HG03095 (cell line): ENCODE data around the gene ZNF20.

ENCODE experiments used
- ATAC-seq: cut with Tn5 transposase; IDR thresholded peaks from one replicate; pipeline ENCODE4 v1.9.1; 2021; ENCODE audit warnings: moderate library complexity; ENCODE audit not compliant: unreplicated experiment

ZNF20 gene

GRCh38 chr19:12139885-12140544 lies at the start of gene ZNF20:
TSS of gene ZNF20 (minus strand) at chr19:12140350. CDS start at chr19:12140182, 168 bp downstream.
- ATAC-seq: peak; percentile 83

- ATAC-seq: no peak
These were observed 47.5 kb upstream of the ZNF20 start for GRCh38 chr19:12187625-12188024.

GRCh38 chr19:12180377-12180776 lies 40.2 kb upstream of the ZNF20 start:
- ATAC-seq: no peak

- no peak for ATAC-seq
These were observed 26.5 kb upstream of the ZNF20 start for GRCh38 chr19:12166626-12167025.

- ATAC-seq: no peak
These were observed 23.7 kb upstream of the ZNF20 start for GRCh38 chr19:12163826-12164225.

GRCh38 chr19:12162882-12163806 lies 23.0 kb upstream of the ZNF20 start, which contains the start of gene ZNF136:
TSS of gene ZNF136 (plus strand) at chr19:12163096. CDS start at chr19:12163204, 108 bp downstream.
- peak; percentile 89 for ATAC-seq

- ATAC-seq: no peak
These were observed 22.3 kb upstream of the ZNF20 start for GRCh38 chr19:12162513-12162881.

GRCh38 chr19:12159773-12160414 lies 19.7 kb upstream of the ZNF20 start:
- ATAC-seq: no peak

GRCh38 chr19:12156223-12157058 lies 16.3 kb upstream of the ZNF20 start, which contains the start of gene ZNF625:
TSS of gene ZNF625 (minus strand) at chr19:12156734. CDS start at chr19:12156558, 176 bp downstream.
- no peak for ATAC-seq

- ATAC-seq: no peak
These were observed 15.2 kb upstream of the ZNF20 start for GRCh38 chr19:12155324-12155860.

- ATAC-seq: no peak
These were observed 5.2 kb upstream of the ZNF20 start for GRCh38 chr19:12145348-12145747.

GRCh38 chr19:12141405-12141736 lies 1.2 kb upstream of the ZNF20 start:
- no peak for ATAC-seq

GRCh38 chr19:12140545-12141404 lies 625 bp upstream of the ZNF20 start:
- ATAC-seq: peak; percentile 43

GRCh38 chr19:12139269-12139668 lies 881 bp downstream of the ZNF20 start:
- ATAC-seq: no peak

GRCh38 chr19:12137221-12137940 lies 2.8 kb downstream of the ZNF20 start:
- no peak for ATAC-seq

GRCh38 chr19:12133069-12133468 lies 7.1 kb downstream of the ZNF20 start:
- ATAC-seq: no peak

- no peak for ATAC-seq
These were observed 13.4 kb downstream of the ZNF20 start for GRCh38 chr19:12126707-12127106.

GRCh38 chr19:12117201-12117970 lies 22.8 kb downstream of the ZNF20 start:
- ATAC-seq: no peak
